SK-N-SH (cell line): ENCODE data around the gene TRIM9.

ENCODE experiments used
- CHD2 ChIP-seq: fragments of 150-350 bp; IDR thresholded peaks from 2 replicates; pipeline ENCODE4 v1.6.1; 2018; ENCODE audit warnings: low read length; ENCODE audit not compliant: partially characterized antibody
- EZH2phosphoT487 ChIP-seq: fragments of 200-600 bp; sonication (generic); IDR thresholded peaks from 2 replicates; pipeline ENCODE4 v1.6.1; 2017; ENCODE audit warnings: low read depth, mixed run types, mild to moderate bottlenecking, antibody characterized with exemption, moderate library complexity, borderline replicate concordance
- FOSL2 ChIP-seq: IDR thresholded peaks from 2 replicates; pipeline ENCODE4 v1.4.0; 2012; ENCODE audit warnings: low read depth, mild to moderate bottlenecking, moderate library complexity, borderline replicate concordance
- GATA2 ChIP-seq: sonication (generic); formaldehyde crosslinking; IDR thresholded peaks from 2 replicates; pipeline ENCODE4 v1.5.0; 2020; ENCODE audit warnings: mild to moderate bottlenecking, missing genetic modification reagents
- MXI1 ChIP-seq: IDR thresholded peaks from 2 replicates; pipeline ENCODE4 v1.6.1; 2012; ENCODE audit warnings: mild to moderate bottlenecking, low read depth, low read length, improper control_type of control experiment
- RAD21 ChIP-seq: IDR thresholded peaks from 2 replicates; pipeline ENCODE4 v1.6.1; 2012; ENCODE audit warnings: mild to moderate bottlenecking, low read length
- RFX5 ChIP-seq: IDR thresholded peaks from 2 replicates; pipeline ENCODE4 v1.6.1; 2012; ENCODE audit warnings: mild to moderate bottlenecking, improper control_type of control experiment, low read length
- SIN3A ChIP-seq: IDR thresholded peaks from 2 replicates; pipeline ENCODE4 v1.6.1; 2012; ENCODE audit warnings: low read depth, mild to moderate bottlenecking, low read length, moderate library complexity, borderline replicate concordance
- SMC3 ChIP-seq: IDR thresholded peaks from 2 replicates; pipeline ENCODE4 v1.6.1; 2012; ENCODE audit warnings: low read depth, low read length, improper control_type of control experiment
- TAF1 ChIP-seq: IDR thresholded peaks from 2 replicates; pipeline ENCODE4 v1.6.1; 2012; ENCODE audit warnings: low read depth, mild to moderate bottlenecking, low read length, moderate library complexity, borderline replicate concordance
- TF ChIP-seq, protein P1 (sequence below): fragments of 200-600 bp; sonication (generic); IDR thresholded peaks from 2 replicates; pipeline ENCODE4 v1.6.1; 2017; ENCODE audit warnings: antibody characterized with exemption, mild to moderate bottlenecking, moderate library complexity
- TF ChIP-seq, protein P2 (sequence below): IDR thresholded peaks from 2 replicates; pipeline ENCODE4 v1.4.0; 2012; ENCODE audit warnings: low read depth
- TF ChIP-seq, protein P3 (sequence below): fragments of 150-350 bp; IDR thresholded peaks from 2 replicates; pipeline ENCODE4 v1.6.1; 2017; ENCODE audit warnings: antibody characterized with exemption, low read length, low read depth, borderline replicate concordance

DNA sequence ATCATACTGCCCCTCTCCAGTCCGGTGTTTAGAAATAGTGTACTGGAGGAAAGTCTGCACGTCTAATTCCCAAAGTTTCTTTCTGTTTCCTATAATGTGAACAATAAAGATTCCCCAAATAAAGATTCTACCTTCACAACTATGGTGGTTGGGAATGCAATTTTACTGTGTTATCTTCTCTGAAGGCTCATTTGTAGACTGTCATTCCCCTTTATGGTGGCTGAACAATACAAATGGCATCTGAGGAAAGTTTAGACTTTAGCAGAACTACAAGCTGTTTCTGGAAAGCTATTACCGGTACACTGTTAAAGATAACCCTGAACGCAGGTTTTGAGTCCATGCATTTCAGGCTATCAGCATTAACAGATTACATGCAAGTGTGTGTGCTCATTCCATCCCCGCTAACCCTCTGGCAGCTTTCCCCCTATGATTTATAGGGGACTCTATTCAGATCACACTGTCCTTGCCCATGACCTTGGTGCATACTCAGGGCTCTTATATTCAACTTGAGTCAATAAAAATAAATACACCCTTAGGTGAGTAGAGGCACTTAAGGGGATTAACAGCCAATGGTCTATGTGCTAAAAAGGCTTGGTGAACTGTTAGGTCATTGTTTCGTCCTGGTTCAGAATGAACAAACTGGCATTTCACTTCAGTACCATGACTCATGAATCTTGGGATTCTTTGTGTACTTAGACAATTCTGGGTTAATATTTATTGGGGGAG lies 89.9 kb downstream of the TRIM9 start:
- TF ChIP-seq, protein P1, sequence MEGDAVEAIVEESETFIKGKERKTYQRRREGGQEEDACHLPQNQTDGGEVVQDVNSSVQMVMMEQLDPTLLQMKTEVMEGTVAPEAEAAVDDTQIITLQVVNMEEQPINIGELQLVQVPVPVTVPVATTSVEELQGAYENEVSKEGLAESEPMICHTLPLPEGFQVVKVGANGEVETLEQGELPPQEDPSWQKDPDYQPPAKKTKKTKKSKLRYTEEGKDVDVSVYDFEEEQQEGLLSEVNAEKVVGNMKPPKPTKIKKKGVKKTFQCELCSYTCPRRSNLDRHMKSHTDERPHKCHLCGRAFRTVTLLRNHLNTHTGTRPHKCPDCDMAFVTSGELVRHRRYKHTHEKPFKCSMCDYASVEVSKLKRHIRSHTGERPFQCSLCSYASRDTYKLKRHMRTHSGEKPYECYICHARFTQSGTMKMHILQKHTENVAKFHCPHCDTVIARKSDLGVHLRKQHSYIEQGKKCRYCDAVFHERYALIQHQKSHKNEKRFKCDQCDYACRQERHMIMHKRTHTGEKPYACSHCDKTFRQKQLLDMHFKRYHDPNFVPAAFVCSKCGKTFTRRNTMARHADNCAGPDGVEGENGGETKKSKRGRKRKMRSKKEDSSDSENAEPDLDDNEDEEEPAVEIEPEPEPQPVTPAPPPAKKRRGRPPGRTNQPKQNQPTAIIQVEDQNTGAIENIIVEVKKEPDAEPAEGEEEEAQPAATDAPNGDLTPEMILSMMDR = no peak
- TF ChIP-seq GATA2 (no peak), RAD21 (no peak), MXI1 (no peak), EZH2phosphoT487 (no peak), SMC3 (no peak), FOSL2 (peak; percentile 65), RFX5 (no peak), TAF1 (no peak), SIN3A (no peak), CHD2 (no peak)
- TF ChIP-seq, protein P2, sequence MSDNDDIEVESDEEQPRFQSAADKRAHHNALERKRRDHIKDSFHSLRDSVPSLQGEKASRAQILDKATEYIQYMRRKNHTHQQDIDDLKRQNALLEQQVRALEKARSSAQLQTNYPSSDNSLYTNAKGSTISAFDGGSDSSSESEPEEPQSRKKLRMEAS = no peak
- TF ChIP-seq, protein P3, sequence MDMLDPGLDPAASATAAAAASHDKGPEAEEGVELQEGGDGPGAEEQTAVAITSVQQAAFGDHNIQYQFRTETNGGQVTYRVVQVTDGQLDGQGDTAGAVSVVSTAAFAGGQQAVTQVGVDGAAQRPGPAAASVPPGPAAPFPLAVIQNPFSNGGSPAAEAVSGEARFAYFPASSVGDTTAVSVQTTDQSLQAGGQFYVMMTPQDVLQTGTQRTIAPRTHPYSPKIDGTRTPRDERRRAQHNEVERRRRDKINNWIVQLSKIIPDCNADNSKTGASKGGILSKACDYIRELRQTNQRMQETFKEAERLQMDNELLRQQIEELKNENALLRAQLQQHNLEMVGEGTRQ = no peak
